Stimulated activated naive CD8-positive, alpha-beta T cell treated with anti-CD3 and anti-CD28 coated beads, Interleukin-15, Interleukin-2, amounts not matched to agents 100 U/mL and 50 U/mL, for 24 hours (primary cell): Measurements from ENCODE around the gene SLX4IP.

Experiments used
- ATAC-seq: fragments of 150-1000 bp; cut with Tn5 transposase; one replicate; pipeline ENCODE4 v1.10.0; 2021
- DNase-seq: peaks from one replicate; pipeline ENCODE4 v3.0.0; 2021

Gene SLX4IP

DNA sequence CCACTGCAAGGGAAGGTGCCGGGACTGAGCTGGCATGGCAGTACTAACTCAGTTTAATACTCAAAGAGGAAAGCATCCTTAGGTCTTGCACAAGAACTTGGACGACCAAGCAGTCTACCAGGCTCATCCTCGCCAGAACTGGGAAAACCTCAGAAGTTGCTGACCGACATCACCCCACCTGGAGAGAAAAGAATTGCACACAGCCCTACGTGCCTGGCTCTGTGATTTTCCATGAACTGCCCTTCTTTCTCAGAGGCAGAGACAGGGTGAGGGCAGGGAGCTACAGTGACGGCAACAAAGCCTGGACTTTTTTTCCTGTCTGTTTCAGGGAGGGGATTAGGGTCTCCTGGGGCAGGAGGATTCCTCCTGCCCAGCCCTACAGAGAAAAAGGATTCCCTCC is 230.7 kb downstream of the SLX4IP start:
- no peak for DNase-seq
- no peak for ATAC-seq

DNA sequence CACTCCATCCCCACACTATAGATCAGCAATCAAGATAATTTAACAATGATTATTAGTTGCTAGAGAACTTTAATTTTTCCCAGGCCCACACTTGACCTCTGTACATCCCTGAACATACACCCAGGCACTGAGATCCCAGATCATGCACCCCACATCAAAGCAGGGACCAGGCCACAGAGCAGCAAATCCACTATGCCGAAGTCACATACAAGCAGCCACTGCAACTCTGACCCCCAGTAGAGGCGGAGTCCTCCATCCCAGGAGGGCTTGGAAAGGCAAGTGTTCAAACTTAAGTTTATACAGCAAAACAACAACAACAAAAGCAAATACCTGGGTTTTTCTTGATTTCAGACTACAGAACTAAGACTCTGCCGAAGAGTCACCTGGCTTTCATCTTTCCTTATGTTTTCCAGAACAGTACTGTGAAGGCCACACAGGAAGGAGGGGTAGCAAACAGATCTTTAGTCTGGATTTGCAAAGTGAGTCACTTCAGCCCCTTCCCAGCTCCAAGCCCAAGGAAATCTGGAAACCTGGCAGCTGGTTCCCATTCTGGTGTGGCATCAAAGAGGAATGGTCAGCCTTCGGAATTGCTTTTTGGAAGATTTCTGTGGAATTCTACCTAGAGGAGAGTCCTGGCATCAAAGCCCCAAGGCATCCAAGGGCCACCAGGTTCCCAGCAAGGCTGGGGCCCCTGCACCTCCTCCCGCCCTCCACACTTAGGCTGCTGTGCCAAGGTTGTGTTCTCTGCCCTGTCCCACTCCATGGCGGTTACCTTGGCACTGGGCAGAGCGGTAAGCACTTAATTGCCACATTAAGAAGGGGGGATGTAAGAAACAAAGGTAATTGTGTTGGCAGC is 231.3 kb downstream of the SLX4IP start:
- DNase-seq, result no peak
- ATAC-seq, result no peak

DNA sequence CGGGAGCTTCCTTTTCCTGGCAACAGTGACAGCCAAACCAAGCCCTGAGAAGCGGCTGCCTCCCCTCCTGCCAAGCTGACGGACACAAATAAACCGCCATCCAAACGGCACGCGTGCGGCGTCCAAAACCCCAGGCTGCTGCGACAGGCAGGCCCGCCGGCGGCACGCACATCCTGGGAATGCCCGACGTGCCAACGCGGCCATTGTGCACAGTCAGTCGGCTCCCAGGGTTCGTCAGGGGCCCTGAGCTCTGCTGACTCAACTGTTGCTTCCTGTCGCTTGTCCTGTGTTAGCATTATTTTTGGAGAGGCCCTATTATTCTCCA is 231.9 kb downstream of the SLX4IP start:
- DNase-seq, result no peak
- no peak for ATAC-seq

DNA sequence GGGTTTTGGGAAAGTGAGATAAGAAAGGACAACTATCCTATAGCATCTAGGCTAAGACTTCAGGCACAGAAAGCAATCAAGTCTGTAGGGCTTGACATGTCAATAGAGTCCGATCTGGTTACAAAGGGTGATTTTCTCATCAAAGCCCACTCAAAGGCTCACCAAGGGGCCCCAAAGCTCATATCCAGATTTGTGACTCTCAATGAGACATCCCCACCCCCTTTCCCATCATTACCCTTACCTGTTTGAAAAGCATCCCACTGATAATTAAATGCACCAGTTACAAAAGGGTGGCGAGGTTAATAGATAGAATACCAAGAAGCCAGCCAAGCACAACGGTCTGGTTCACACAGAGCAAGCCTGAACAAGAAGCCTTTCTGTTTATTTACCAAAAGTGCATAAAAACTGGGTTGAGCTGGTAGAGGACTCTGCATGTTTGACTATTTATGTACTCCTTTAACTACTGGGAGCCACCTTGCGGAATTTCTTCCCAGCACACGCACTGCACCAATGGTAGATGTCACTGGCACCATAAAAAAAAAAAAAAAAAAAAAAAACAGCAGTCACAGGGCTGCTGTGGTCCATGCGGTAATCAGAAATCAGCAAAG is 232.6 kb downstream of the SLX4IP start:
- DNase-seq (no peak), ATAC-seq (no peak)

DNA sequence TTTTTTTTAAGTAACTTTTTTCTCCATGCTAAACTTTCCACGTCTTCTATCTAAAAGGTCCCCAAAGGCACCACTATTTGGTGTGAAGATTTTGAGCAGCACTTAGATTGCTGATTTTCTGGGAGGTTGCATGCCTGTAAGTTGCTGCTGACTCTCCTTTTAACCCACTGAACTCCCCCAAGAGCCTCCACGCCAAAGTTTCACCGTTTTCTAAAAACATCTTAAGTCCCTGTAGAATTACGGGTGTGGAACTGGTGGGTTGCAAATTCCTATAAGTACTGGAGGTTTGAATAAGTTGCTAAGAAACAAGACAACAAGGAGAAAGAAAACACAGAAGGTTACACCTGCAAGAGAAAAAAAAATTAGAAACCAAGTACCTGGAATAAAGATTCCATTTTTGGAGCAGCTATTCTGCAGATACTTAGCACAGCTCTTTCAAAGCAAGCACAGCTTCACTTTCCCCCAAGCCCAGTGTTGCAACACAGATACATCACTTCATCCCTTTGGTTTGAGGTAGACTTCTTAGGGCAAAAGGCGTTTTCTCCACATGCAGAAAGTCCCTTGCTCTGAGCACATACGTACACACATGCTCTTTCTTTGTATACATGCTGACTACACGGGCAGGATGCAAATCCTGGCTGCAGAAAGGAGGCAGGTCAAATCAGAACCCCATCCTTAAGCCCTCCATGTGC is 233.7 kb downstream of the SLX4IP start:
- ATAC-seq, result no peak
- no peak for DNase-seq

DNA sequence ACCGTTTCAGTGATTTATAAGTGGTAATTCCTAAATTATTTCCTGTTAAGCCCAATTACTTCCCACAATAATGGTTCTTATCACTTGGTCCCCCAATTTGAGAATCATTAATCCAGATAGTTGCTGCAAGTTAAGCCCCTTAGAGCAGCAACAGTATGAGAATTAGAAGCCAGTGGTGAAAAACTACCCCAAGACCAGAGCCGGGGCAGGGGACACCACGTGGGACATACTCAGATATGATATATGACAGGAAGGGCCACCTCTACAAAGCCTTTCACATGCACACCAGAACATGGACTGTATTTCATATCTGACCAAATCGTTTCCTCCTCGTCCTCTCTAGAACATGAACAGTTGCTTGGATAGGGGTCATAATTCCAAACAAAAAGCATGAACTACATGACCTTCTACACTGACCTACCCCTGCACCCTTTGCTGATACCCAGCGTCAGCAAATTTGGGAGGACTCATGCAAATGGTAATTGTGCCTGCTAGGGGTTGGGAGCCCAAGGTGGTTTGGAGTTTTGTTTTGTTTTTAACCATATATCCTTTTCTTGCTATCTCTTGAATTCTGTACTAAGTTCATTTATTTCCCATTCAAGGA is 234.8 kb downstream of the SLX4IP start:
- ATAC-seq (no peak), DNase-seq (no peak)

DNA sequence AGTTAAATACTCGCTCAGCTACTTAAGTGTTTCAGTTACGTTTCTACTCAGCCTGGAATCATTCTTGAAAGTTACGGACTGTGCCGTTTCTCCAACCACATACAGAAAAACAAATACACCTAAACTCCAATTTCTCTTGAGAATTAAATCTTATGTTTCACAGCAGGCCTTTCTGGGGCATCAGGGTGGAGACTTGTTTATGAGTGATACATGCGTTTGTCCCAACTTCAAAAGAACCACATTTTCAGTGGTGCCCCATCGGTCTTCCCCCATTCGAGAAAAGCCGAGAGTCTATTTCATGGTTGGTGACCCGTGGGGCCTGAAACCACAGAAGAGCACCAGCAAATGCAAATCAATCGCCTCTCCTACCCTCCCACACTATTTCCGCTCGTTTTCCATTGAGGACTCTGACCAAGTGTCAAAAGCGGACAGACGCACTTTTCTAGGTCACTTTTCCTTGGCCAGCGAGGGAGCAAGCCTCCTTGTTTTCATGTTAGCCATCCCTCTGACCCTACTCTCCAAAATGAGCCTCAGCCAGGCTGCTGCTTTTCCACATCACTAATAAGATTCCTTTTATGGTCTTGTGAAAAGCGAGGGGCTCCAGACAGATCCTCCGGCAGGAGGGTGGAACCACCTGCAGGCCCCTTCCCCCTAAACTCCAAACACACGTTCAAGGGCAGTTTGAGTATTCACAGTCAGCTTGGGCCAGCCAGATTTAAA is 235.6 kb downstream of the SLX4IP start:
- DNase-seq (no peak), ATAC-seq (no peak)

DNA sequence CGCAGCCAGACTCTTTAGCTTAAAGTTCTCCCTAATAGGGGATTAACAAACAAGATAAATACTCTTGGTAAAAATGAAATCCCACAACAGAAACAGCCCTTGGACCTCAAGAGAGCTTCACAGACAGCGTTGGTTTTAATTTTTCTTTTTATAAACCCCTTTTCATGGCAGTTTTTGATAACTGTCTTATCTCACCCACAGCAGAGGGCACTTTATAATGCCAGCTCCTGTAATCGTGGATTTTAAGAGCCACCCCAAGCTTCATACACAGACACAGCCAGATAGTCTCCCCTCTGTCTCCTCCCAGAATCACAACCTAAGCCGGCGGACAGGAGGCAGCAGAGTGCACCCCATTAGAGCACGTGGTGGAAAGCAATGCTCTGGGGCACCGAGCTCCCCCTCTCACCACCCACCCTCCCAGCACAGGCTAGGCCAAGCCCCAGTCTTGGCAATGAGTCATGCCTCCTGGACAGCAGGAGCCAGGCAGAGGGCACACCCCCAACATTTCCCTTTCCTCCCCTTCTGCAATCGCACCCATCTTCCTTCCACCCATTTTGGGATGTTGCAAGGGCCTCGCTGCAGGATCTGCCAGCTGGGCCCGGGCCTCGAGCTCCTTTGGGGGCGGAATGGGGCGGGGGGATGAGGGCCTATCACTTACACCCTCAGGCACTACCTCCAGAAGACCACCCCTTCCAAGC is 236.3 kb downstream of the SLX4IP start:
- peak; percentile 44 for DNase-seq
- peak; percentile 44 for ATAC-seq

DNA sequence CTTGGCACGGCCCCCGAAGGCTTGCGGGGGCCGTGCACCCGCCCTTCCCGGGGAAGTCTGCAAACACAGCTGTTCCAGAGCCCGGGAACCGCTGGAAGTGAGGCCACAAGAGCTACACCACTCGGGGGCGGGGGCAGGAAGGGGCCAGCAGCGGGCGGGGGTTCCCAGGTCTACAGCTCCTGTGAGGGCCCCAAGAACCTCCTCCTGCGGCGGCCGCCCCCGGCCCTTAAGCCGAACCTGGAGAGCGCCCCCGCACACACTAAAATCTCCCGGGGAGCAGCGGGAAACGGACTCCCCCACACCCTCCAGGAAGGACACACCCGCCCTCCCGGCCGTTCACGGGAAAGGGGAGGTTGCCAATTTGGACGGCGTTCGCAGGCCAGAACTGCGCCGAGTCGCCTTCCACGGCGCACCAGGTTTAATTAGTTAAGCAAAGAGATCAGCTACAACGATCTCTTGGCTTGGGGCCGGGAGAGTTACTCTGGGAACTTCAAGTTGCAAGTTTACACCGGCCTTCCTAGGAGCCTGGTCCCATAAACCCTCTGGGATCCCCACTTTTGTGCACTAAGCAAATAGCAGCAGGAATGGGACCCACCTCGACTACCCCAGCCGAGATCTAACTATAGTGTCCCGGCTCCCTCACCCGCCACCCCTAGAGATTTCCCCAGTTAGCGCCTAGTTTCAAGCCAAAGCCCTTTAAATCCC is 237.0 kb downstream of the SLX4IP start:
- no peak for ATAC-seq
- peak; percentile 28 for DNase-seq

DNA sequence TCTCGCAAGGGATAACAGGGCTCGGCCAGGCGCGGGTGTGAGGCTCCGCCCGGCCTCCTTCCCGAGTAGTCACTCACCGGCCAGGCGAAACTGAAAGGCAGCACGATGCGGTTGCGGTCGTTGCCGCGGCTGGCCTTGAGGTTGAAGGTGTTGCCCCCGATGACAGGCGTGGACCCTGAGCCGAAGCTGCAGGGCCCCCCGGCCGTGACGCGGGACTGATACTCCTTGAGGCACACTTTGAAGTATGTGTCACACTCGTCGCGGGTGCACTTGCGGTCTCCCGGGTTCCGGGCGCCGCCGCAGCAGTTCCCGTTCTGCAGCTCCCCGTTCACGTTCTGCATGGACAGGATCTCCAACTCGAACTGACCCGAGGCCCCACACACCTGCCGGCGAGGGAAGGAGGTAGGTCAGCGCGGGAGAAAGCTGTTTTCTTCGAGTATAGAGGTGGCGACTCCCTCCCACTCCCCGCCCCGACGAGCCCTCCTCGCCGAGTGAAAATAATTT is 237.6 kb downstream of the SLX4IP start:
- peak; percentile 74 for DNase-seq

DNA sequence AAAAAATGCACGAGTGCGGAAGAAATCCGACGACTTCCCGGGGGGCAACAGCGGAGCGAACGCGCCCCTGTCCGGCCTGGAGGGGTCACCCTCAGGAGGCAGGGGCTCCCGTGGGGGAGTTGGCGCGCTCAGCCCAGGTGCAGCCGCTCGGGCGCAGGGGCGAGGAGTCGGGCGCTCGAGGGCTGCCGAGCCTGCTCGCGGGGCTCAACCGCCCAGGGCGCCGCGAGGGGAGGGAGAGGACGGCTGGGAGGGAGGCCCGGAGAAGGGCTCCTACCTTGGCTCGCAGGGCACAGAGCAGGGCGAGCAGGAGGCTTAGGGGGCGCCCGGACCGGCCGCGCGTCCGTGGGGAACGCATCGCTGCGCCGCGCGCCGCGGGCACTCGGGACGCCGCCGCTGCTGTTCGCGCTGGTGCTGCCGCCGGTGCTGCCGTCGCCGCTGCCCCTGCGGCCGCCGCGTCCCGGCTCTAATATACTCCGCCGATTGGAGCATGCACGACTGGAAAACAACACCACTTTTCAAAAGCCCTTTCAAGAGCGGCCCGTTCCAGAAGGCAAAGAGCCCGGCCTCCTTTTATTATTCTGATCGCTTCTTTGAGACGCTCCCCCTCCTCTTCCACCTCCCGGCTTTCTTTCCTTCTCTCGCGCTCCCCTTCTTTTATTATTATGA is 238.2 kb downstream of the SLX4IP start:
- peak; percentile 24 for DNase-seq

More for the DNA sequence above, 237.6 kb downstream of the SLX4IP start:
- ATAC-seq, result peak; percentile 29

DNA sequence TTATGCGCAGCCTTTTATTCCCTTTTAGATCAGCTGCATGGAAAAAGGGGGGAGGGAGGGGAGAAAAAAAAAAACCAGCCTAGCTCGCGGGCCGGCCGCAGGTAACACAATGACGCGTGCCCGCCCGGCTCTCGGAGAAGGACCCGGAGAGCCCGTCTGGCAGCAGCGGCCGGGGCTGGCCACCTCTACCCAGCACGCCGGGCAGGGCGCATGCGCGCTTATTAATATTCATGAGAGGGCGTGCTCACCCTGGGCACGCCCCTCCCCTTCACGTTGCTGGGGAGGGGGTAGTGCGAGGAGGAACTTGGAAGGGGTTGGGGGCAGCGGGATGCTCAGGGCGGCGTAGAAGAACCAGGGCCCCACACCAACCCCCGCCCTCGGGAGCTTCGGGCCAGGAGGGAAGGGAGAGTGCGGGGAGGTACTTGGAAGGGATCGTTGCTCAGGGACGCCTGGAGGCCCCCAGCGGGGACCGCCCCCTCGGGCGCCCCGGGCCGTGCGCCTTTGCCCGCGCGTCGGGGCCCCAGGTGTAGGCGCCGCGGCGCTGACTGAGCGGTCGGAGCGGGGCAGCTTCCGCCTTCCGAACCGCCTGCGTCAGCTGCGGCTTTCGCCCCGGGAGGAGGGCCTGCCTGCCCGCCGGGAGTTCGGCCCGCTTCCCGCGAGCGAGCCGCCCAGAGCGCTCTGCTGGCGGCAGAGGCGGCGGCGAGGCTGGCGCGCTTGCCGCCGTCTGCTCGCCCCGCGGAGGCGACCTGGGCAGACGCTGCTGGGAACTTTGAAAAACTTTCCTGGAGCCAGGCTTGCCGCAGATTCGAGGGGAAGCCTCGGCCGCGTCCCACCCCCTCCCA is 239.0 kb downstream of the SLX4IP start, which contains the start of gene JAG1:
Gene JAG1, minus strand, starts transcription at position 158 of the 842 bp plus-strand sequence. CDS start 469 bp downstream, outside the sequence.
- ATAC-seq (peak; percentile 74), DNase-seq (peak; percentile 83)

More for the DNA sequence above, 238.2 kb downstream of the SLX4IP start:
- ATAC-seq, result no peak

DNA sequence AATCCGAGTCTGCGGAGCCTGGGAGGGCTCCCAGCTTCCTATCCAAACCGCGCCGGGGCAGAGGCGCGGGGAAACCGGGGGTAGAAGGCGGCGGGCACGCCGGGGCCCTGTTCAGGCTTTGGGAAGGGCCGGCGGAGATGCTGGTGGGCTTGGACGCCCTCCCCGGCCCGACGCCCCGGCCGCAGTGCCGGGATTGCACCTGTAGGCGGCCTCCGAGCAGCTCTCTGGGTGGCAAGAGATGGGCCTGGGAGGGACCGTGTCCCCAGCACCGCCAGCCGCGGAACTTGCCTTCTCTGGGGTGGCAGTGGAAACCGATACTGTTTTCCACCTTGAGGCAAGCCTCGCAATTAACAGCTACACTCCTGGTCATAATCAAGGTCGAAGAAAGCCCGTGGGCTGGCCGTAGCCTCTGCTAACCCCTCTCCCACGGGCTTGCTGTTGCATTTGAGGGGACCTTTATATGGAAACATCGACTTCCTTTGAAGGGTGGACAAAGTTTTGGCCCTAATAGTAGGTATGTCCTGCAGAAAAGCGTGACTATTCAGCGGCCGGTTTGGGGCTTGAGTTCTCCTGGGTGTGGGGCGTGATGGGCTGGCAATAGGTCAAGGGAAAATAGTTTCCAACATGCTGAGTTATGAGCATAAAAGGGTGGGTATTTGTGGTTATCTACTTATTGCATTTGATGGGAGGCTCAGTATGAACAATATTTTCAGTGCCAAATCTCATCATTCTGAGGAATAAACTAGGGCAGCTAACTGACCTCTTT is 239.8 kb downstream of the SLX4IP start:
- DNase-seq, result peak; percentile 66
- ATAC-seq, result peak; percentile 41

DNA sequence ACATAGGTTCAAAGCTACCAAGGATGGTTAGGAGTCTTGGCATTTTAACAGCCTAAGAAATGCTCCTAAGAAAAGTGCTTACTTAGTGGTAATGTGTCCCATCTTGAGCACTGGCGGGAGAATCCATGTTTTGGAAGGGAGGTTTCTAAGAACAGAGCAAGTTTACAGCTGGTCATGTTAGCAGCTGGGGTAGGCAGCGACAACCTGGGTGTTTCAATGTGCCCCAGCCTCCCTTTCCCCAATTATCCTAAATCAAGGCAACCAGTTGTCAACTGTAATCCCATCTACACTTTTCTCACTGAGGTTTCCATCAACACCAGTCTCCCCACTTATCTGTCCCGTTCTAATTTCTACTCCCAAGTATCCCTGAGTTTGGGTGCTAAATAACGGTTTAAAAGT is 240.3 kb downstream of the SLX4IP start:
- no peak for ATAC-seq
- DNase-seq, result no peak

DNA sequence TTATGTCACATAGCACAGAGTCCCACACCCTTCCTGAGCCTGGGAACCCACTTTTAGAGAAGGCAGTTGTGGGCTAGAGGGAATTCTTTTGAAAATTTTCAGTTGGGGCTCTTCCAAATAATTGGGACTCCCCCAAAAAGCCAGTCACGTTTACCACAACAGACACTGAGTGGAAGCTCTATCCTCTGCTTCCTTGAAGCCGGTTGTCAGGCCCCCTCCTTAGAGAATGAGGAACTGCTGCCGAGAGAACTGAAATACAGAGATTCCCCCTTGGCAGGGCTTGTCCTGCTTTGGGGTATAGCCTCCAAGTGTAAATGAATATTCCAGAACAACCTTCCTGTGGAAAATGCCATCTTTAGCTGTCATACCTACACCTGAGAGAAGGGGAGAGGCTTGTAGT is 241.4 kb downstream of the SLX4IP start:
- no peak for ATAC-seq

More for the DNA sequence above, 241.4 kb downstream of the SLX4IP start:
- no peak for DNase-seq
